ENCODE measurements around the gene ACTG1. TPM values are rescaled to one million over a fixed set of nuclear protein-coding genes. Genes with fewer than 3 reads are reported as not detected.
A peak's percentile ranks its signal among the peaks of the same experiment; 100 is the strongest.

The ACTG1 gene
- polyA plus RNA-seq, 1 of the 3 experiments (the other 2 are of a cell fraction) = 7,871 TPM

DNA sequence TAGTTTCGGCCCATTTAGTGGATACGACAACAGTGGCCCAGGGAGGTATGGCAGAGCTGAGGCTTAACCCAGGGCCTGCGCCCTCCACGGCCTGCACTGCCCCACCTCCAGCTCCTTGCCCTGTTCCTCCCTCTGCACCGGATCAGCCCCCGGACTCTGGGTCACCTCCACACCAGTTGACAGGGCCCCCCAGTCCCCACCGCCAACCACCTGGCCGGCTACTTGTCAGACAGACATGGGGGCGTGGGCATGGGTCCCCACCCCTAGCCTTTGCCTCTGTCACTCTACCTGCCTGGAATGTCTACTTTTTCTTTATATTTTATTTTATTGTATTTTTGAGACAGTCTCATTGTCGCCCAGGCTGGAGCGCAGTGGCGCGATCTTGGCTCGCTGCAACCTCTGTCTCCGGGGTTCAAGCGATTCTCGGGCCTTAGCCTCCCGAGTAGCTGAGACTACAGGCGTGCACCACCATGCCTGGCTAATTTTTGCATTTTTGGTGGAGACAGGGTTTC is 3.0 kb upstream of the ACTG1 start (continued):
- TF ChIP-seq, protein P1, sequence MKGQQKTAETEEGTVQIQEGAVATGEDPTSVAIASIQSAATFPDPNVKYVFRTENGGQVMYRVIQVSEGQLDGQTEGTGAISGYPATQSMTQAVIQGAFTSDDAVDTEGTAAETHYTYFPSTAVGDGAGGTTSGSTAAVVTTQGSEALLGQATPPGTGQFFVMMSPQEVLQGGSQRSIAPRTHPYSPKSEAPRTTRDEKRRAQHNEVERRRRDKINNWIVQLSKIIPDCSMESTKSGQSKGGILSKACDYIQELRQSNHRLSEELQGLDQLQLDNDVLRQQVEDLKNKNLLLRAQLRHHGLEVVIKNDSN (IDR thresholded peaks at IDR 0.05; ENCODE audit: borderline replicate concordance, low read depth) = no peak

DNA sequence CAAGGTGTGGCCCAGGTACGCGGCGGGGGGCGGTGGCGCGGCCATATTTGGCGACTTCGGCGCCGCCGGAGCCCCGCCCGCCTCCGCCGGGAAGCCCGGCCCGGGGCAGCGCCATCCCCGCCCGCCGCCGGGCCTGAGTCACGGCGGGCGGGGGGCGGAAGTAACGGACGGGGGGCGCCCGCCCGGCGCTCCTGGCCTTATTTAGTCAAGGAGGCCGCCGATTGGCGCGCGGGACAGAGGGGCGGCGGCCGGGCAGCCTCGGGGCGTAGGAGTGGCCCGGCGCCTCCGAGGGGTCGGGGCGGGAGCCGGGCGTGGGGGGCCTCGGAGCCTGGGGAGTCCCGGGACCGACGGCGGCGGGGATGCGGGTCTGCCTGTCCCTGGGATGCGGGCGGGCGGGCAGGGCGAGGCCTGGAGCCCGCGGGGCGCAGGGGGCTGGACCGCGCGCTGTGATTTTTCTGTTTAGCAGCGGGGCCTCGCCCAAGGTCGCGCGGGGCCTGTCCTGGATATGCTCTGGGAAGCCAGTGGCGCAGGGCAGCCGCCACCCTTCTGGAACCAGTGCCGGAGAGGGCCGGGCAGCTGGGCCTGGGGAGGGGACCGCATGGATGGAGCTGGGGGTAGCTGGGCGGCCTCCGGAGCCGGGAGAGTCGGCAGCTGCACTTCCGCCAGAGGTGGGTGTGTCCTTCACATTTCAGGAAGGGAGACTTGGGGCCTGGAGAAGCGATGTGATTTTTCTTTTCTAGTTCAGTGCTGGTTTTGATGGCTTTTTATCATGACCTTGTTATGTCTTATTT is 2.3 kb upstream of the ACTG1 start:
- POLR2A ChIA-PET = interaction anchor here (0.7 to 1.5 kb wide), 5 partner anchors 9 to 276 kb away, joined by 3 to 5 read pairs (median 3); partner anchors contain the start of genes NDUFAF8 and TEPSIN
- no peaks in the 10 kb centered on the region for H3K9me3 ChIP-seq
- peak overlapping the region; percentile 69 to 73 for H3K4me3 ChIP-seq (ENCODE audit: low read depth in 2 of 2, low read length in 1 of 2)
- DNase-seq = peak; percentile 90
- peaks cover 35% of the 10 kb centered on the region for H4K20me1 ChIP-seq (ENCODE audit: insufficient read depth)
- CTCF ChIA-PET = interaction anchor here (0.6 to 1.3 kb wide), 4 partner anchors 30 to 223 kb away, joined by 3 to 4 read pairs (median 3); no protein-coding TSS in a partner anchor
- H3K4me2 ChIP-seq = peak overlapping the region; percentile 98
- H3K27ac ChIP-seq (ENCODE audit: low read depth in 2 of 2, low read length in 1 of 2) = peak overlapping the region; percentile 88 to 93
- peaks cover 91% of the 10 kb centered on the region for H3K79me2 ChIP-seq (ENCODE audit: insufficient read depth)
- H3K36me3 ChIP-seq (replicated peaks in 1 of 2; ENCODE audit: control insufficient read depth in 1 of 2, insufficient read depth in 2 of 2, low read length in 1 of 2) = peaks cover 22 to 26% of the 10 kb centered on the region in 2 experiments
- H3K27me3 ChIP-seq (ENCODE audit: insufficient read depth) = no peaks in the 10 kb centered on the region
- H3K4me1 ChIP-seq (ENCODE audit: control insufficient read depth in 1 of 2, insufficient read depth in 2 of 2, low read depth in 1 of 2, low read length in 1 of 2) = peaks cover 17 to 46% of the 10 kb centered on the region in 2 experiments; a peak in 3 of 4 replicates
- H2AFZ ChIP-seq (ENCODE audit: low read depth) = no peak overlapping the region
- H3K9me2 ChIP-seq = no peaks in the 10 kb centered on the region
- peaks cover 47% of the 10 kb centered on the region for H3F3A ChIP-seq (replicated peaks; ENCODE audit: insufficient read depth)
- WGBS (ENCODE audit: low lambda C conversion rate) = 2% methylated on average over 12 of the region's 82 CpGs
- H3K9ac ChIP-seq = peak overlapping the region; percentile 84
- TF ChIP-seq, protein P2, sequence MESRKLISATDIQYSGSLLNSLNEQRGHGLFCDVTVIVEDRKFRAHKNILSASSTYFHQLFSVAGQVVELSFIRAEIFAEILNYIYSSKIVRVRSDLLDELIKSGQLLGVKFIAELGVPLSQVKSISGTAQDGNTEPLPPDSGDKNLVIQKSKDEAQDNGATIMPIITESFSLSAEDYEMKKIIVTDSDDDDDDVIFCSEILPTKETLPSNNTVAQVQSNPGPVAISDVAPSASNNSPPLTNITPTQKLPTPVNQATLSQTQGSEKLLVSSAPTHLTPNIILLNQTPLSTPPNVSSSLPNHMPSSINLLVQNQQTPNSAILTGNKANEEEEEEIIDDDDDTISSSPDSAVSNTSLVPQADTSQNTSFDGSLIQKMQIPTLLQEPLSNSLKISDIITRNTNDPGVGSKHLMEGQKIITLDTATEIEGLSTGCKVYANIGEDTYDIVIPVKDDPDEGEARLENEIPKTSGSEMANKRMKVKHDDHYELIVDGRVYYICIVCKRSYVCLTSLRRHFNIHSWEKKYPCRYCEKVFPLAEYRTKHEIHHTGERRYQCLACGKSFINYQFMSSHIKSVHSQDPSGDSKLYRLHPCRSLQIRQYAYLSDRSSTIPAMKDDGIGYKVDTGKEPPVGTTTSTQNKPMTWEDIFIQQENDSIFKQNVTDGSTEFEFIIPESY (IDR thresholded peaks at IDR 0.05; ENCODE audit: borderline replicate concordance, low read depth) = no peak
- peak in 1 of 2 experiments; percentile 56; a peak in 1 of 4 replicates for TF ChIP-seq EP300 (IDR thresholded peaks at IDR 0.05; ENCODE audit: borderline replicate concordance in 1 of 2, low read depth in 1 of 2, low read length in 1 of 2)
- no peak for TF ChIP-seq CHD2 (IDR thresholded peaks at IDR 0.05; ENCODE audit: low read length, partially characterized antibody)
- TF ChIP-seq ELF1 (IDR thresholded peaks at IDR 0.05) = peak; percentile 55
- TF ChIP-seq, protein P3, sequence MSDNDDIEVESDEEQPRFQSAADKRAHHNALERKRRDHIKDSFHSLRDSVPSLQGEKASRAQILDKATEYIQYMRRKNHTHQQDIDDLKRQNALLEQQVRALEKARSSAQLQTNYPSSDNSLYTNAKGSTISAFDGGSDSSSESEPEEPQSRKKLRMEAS (IDR thresholded peaks at IDR 0.05; ENCODE audit: low read depth) = peak; percentile 91
- no peak for TF ChIP-seq EZH2phosphoT487 (IDR thresholded peaks at IDR 0.05; ENCODE audit: borderline replicate concordance, low read depth)
- TF ChIP-seq SMC3 (IDR thresholded peaks at IDR 0.05; ENCODE audit: low read depth, low read length) = no peak
- TF ChIP-seq MEF2A (IDR thresholded peaks at IDR 0.05; ENCODE audit: borderline replicate concordance, low read depth) = no peak
- no peak for TF ChIP-seq FOXJ3 (CRISPR knock-in tag; IDR thresholded peaks at IDR 0.05)
- no peak for TF ChIP-seq RXRA (IDR thresholded peaks at IDR 0.05; ENCODE audit: borderline replicate concordance, low read depth)
- no peak for TF ChIP-seq NFIC (IDR thresholded peaks at IDR 0.05; ENCODE audit: borderline replicate concordance)
- TF ChIP-seq, protein P4, sequence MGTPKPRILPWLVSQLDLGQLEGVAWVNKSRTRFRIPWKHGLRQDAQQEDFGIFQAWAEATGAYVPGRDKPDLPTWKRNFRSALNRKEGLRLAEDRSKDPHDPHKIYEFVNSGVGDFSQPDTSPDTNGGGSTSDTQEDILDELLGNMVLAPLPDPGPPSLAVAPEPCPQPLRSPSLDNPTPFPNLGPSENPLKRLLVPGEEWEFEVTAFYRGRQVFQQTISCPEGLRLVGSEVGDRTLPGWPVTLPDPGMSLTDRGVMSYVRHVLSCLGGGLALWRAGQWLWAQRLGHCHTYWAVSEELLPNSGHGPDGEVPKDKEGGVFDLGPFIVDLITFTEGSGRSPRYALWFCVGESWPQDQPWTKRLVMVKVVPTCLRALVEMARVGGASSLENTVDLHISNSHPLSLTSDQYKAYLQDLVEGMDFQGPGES (IDR thresholded peaks at IDR 0.05; ENCODE audit: low read depth, low read length) = no peak
- TF ChIP-seq JUND (IDR thresholded peaks at IDR 0.05) = no peak; the same call in 1 of the 2 replicates
- TF ChIP-seq, protein P5, sequence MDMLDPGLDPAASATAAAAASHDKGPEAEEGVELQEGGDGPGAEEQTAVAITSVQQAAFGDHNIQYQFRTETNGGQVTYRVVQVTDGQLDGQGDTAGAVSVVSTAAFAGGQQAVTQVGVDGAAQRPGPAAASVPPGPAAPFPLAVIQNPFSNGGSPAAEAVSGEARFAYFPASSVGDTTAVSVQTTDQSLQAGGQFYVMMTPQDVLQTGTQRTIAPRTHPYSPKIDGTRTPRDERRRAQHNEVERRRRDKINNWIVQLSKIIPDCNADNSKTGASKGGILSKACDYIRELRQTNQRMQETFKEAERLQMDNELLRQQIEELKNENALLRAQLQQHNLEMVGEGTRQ (IDR thresholded peaks at IDR 0.05; ENCODE audit: borderline replicate concordance, low read depth, low read length) = no peak
- no peak; the same call in 1 of the 2 replicates for TF ChIP-seq TCF12 (IDR thresholded peaks at IDR 0.05)
- TF ChIP-seq MXI1 (IDR thresholded peaks at IDR 0.05; ENCODE audit: low read depth, low read length) = peak; percentile 73; the same call in 1 of the 2 replicates
- peak; percentile 75 for TF ChIP-seq POLR2AphosphoS5 (IDR thresholded peaks at IDR 0.05; ENCODE audit: low read depth, low read length)
- no peak; the same call in 1 of the 2 replicates for TF ChIP-seq NRF1 (IDR thresholded peaks at IDR 0.05; ENCODE audit: low read depth, low read length)
- TF ChIP-seq, protein P6, sequence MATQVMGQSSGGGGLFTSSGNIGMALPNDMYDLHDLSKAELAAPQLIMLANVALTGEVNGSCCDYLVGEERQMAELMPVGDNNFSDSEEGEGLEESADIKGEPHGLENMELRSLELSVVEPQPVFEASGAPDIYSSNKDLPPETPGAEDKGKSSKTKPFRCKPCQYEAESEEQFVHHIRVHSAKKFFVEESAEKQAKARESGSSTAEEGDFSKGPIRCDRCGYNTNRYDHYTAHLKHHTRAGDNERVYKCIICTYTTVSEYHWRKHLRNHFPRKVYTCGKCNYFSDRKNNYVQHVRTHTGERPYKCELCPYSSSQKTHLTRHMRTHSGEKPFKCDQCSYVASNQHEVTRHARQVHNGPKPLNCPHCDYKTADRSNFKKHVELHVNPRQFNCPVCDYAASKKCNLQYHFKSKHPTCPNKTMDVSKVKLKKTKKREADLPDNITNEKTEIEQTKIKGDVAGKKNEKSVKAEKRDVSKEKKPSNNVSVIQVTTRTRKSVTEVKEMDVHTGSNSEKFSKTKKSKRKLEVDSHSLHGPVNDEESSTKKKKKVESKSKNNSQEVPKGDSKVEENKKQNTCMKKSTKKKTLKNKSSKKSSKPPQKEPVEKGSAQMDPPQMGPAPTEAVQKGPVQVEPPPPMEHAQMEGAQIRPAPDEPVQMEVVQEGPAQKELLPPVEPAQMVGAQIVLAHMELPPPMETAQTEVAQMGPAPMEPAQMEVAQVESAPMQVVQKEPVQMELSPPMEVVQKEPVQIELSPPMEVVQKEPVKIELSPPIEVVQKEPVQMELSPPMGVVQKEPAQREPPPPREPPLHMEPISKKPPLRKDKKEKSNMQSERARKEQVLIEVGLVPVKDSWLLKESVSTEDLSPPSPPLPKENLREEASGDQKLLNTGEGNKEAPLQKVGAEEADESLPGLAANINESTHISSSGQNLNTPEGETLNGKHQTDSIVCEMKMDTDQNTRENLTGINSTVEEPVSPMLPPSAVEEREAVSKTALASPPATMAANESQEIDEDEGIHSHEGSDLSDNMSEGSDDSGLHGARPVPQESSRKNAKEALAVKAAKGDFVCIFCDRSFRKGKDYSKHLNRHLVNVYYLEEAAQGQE (IDR thresholded peaks at IDR 0.05; ENCODE audit: low read depth, low read length) = no peak
- no peak for TF ChIP-seq RCOR1 (IDR thresholded peaks at IDR 0.05; ENCODE audit: low read length)

Measured in SK-N-SH (cell line).